ENCODE measurements around the gene SLC4A2.

SLC4A2 gene

GRCh38 chr7:151100921-151101320, 41.5 kb downstream of the SLC4A2 start:
- H3K4me3 ChIP-seq (ENCODE audit: low read length): no peak overlapping the region
- H3F3A ChIP-seq (ENCODE audit: insufficient read depth, low read length): no peaks in the 10 kb centered on the region
- H3K4me1 ChIP-seq (ENCODE audit: low read length): no peaks in the 10 kb centered on the region
- no peaks in the 10 kb centered on the region for H3K27me3 ChIP-seq (replicated peaks; ENCODE audit: insufficient read depth, low read length)
- H3K9ac ChIP-seq (ENCODE audit: low read length): no peak overlapping the region
- no peaks in the 10 kb centered on the region for H3K36me3 ChIP-seq (replicated peaks; ENCODE audit: insufficient read depth, low read length)
- DNase-seq: no peak
- 0 out of 2 replicates have a peak, but pooled peaks cover 5% of the 10 kb centered on the region for H4K20me1 ChIP-seq (ENCODE audit: insufficient read depth, low read length)
- no peaks in the 10 kb centered on the region for H3K9me2 ChIP-seq (replicated peaks; ENCODE audit: insufficient read depth, low read length)
- no peaks in the 10 kb centered on the region for H3K9me3 ChIP-seq (replicated peaks; ENCODE audit: insufficient read depth, low read length)
- no peak overlapping the region for H3K27ac ChIP-seq (ENCODE audit: low read length)
- TF ChIP-seq CTCF (IDR thresholded peaks at IDR 0.05; ENCODE audit: low read length): no peak
- peaks cover 80% of the 10 kb centered on the region for H3K79me2 ChIP-seq (ENCODE audit: low read length)
- H2AFZ ChIP-seq (ENCODE audit: low read length): no peak overlapping the region
- H3K4me2 ChIP-seq (ENCODE audit: low read depth, low read length): no peak overlapping the region

DNA sequence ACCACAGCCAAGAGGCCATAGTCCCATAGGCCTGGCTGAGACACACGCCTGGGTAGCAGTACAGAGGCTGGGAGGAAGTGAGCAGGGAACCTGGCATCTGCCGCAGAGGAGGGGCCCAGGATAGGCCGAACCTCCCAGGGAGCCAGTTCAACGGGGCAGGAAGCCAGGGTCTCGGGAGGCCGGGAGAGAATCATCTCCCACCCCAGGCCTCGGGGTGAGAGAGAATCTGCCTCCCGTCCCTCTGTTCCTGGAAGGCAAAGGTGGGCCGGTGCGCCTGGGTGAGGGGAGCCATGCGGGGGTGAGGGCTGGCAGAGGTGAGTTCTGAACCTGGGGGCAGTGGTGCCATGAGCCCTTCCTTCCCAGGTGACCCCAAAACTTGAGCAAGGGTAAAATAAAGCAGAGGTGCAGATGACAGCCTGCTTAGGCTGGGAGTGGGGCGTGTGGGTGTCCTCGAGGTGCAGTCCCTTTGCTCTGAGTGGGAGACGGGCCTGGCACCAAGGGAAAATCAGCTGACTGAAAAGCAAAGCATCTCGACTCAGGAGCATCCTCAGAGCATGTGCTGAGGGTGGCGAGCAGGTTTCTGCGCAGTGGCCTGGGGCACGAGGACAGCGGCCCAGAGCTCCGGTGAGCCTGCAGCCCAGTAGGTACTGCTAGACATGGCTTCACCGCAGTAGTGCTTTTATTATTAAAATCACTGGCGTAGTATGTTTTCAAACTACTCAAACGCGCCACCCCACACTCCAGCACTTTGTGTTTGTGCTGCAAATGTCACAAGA, 42.4 kb downstream of the SLC4A2 start:
- no peak overlapping the region for H3K4me3 ChIP-seq (ENCODE audit: low read length)
- H3K36me3 ChIP-seq (replicated peaks; ENCODE audit: insufficient read depth, low read length): no peaks in the 10 kb centered on the region
- no peak for DNase-seq
- no peak overlapping the region for H3K4me2 ChIP-seq (ENCODE audit: low read depth, low read length)
- no peaks in the 10 kb centered on the region for H3K9me3 ChIP-seq (replicated peaks; ENCODE audit: insufficient read depth, low read length)
- H3K9me2 ChIP-seq (replicated peaks; ENCODE audit: insufficient read depth, low read length): no peaks in the 10 kb centered on the region
- H3F3A ChIP-seq (ENCODE audit: insufficient read depth, low read length): no peaks in the 10 kb centered on the region
- no peak overlapping the region for H2AFZ ChIP-seq (ENCODE audit: low read length)
- H3K4me1 ChIP-seq (ENCODE audit: low read length): no peaks in the 10 kb centered on the region
- TF ChIP-seq CTCF (IDR thresholded peaks at IDR 0.05; ENCODE audit: low read length) (no peak), EZH2 (optimal IDR thresholded peaks at IDR 0.05; ENCODE audit: low read depth, low read length) (no peak), EZH2phosphoT487 (IDR thresholded peaks at IDR 0.05; ENCODE audit: low read length) (no peak)
- 0 out of 2 replicates have a peak, but pooled peaks cover 5% of the 10 kb centered on the region for H4K20me1 ChIP-seq (ENCODE audit: insufficient read depth, low read length)
- no peak overlapping the region for H3K27ac ChIP-seq (ENCODE audit: low read length)
- H3K9ac ChIP-seq (ENCODE audit: low read length): no peak overlapping the region
- H3K27me3 ChIP-seq (replicated peaks; ENCODE audit: insufficient read depth, low read length): no peaks in the 10 kb centered on the region
- H3K79me2 ChIP-seq (ENCODE audit: low read length): peaks cover 72% of the 10 kb centered on the region

GRCh38 chr7:151102991-151103390, 43.6 kb downstream of the SLC4A2 start:
- no peak overlapping the region for H3K4me2 ChIP-seq (ENCODE audit: low read depth, low read length)
- 0 out of 2 replicates have a peak, but pooled peaks cover 5% of the 10 kb centered on the region for H4K20me1 ChIP-seq (ENCODE audit: insufficient read depth, low read length)
- peaks cover 61% of the 10 kb centered on the region for H3K79me2 ChIP-seq (ENCODE audit: low read length)

More at GRCh38 chr7:151102991-151103390, 43.6 kb downstream of the SLC4A2 start:
- H3K9ac ChIP-seq (ENCODE audit: low read length): no peak overlapping the region
- no peak overlapping the region for H3K4me3 ChIP-seq (ENCODE audit: low read length)
- no peaks in the 10 kb centered on the region for H3F3A ChIP-seq (ENCODE audit: insufficient read depth, low read length)
- H2AFZ ChIP-seq (ENCODE audit: low read length): no peak overlapping the region
- no peaks in the 10 kb centered on the region for H3K27me3 ChIP-seq (replicated peaks; ENCODE audit: insufficient read depth, low read length)
- H3K9me2 ChIP-seq (replicated peaks; ENCODE audit: insufficient read depth, low read length): no peaks in the 10 kb centered on the region
- no peak for TF ChIP-seq EZH2phosphoT487 (IDR thresholded peaks at IDR 0.05; ENCODE audit: low read length)
- no peak for TF ChIP-seq CTCF (IDR thresholded peaks at IDR 0.05; ENCODE audit: low read length)
- no peak for TF ChIP-seq EZH2 (optimal IDR thresholded peaks at IDR 0.05; ENCODE audit: low read depth, low read length)
- no peaks in the 10 kb centered on the region for H3K4me1 ChIP-seq (ENCODE audit: low read length)
- DNase-seq: no peak
- H3K36me3 ChIP-seq (replicated peaks; ENCODE audit: insufficient read depth, low read length): no peaks in the 10 kb centered on the region
- H3K27ac ChIP-seq (ENCODE audit: low read length): no peak overlapping the region
- no peaks in the 10 kb centered on the region for H3K9me3 ChIP-seq (replicated peaks; ENCODE audit: insufficient read depth, low read length)

Measured in MM.1S (cell line).